Suppressor macrophage (primary cell): ENCODE results near the gene COL15A1.
A peak's percentile ranks its signal among the peaks of the same experiment; 100 is the strongest.

Experiments
- DNase-seq, 4 experiments: peaks; one replicate each; pipeline ENCODE4 v3.0.0-alpha.2; 2020 to 2022

The COL15A1 gene

GRCh38 chr9:99058964-99059921 is 115.5 kb downstream of the COL15A1 start:
- DNase-seq: peak; percentile 92 to 99 (median 95)

GRCh38 chr9:99060621-99061020 is 116.9 kb downstream of the COL15A1 start:
- no peak for DNase-seq

GRCh38 chr9:99062549-99062948 is 118.8 kb downstream of the COL15A1 start:
- DNase-seq: no peak

- DNase-seq: no peak
Observed at GRCh38 chr9:99063522-99063921, 119.8 kb downstream of the COL15A1 start.

- DNase-seq: no peak
Observed at GRCh38 chr9:99066571-99066970, 122.9 kb downstream of the COL15A1 start.

- no peak for DNase-seq
Observed at GRCh38 chr9:99069075-99069474, 125.4 kb downstream of the COL15A1 start.

DNA sequence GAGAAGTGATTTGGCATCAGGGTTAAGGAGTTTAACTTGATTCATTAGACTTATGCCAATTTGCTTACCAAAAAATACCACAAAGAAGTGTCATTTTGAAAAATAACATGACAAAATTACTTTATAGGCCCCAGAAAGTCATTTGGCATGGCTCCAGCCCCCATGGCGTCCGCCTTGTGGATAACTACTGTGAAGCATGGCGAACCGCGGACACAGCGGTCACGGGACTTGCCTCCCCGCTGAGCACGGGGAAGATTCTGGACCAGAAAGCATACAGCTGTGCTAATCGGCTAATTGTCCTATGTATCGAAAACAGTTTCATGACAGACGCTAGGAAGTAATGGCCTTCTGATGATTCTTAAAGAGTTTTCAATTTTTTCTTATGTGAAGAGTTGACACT is 125.8 kb downstream of the COL15A1 start:
- DNase-seq: no peak

DNA sequence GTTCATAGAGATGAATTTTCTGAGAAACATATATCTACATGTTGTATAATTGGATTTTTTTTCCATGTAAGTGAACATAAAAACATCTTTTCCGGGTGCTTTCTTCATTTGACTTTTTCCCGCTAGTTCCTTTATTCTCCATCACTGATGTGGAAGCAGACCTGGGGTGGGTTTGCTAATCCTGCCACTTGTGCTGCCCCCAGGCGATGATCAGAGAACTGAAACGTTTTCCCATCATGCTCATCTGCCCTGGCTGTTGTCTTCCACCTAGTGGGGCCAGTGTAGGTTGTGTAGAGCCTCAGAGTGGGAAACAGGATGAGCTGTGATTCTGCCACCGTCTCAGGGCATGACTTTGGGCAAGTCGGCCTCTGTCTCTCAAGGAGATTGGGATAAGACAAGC is 127.0 kb downstream of the COL15A1 start:
- no peak for DNase-seq

- no peak for DNase-seq
Observed at GRCh38 chr9:99071313-99072039, 127.8 kb downstream of the COL15A1 start.

GRCh38 chr9:99072040-99072394 is 128.3 kb downstream of the COL15A1 start:
- DNase-seq: peak in 2 of 4 experiments; percentile 31 to 33

GRCh38 chr9:99073347-99073746 is 129.6 kb downstream of the COL15A1 start:
- DNase-seq: no peak

GRCh38 chr9:99073985-99074901 is 130.5 kb downstream of the COL15A1 start:
- no peak for DNase-seq

DNA sequence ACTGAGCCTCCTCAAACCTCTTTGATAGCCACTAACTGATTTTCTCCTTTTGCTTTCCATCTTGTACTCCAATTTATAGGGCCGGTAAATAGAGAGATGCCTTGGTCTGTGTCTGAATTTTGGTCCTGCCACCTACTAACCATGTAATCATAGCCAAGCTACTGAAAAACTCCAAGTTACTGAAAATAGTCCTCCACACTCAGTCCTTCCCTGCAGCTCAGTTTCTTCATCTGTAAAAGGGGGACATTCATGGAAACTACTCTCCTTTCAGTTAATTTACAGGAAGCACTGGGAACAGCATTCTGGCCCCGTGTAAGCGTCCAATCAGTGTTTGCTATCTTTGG is 131.2 kb downstream of the COL15A1 start:
- no peak for DNase-seq

GRCh38 chr9:99075246-99075912 is 131.7 kb downstream of the COL15A1 start:
- no peak for DNase-seq

GRCh38 chr9:99076030-99076429 is 132.3 kb downstream of the COL15A1 start:
- no peak for DNase-seq

- DNase-seq: peak in 3 of 4 experiments; percentile 30 to 47 (median 42)
Observed at GRCh38 chr9:99076483-99077171, 132.9 kb downstream of the COL15A1 start.

GRCh38 chr9:99078717-99079116 is 135.0 kb downstream of the COL15A1 start:
- DNase-seq: no peak

- no peak for DNase-seq
Observed at GRCh38 chr9:99079542-99079941, 135.8 kb downstream of the COL15A1 start.

GRCh38 chr9:99083051-99083450 is 139.3 kb downstream of the COL15A1 start:
- DNase-seq: no peak

DNA sequence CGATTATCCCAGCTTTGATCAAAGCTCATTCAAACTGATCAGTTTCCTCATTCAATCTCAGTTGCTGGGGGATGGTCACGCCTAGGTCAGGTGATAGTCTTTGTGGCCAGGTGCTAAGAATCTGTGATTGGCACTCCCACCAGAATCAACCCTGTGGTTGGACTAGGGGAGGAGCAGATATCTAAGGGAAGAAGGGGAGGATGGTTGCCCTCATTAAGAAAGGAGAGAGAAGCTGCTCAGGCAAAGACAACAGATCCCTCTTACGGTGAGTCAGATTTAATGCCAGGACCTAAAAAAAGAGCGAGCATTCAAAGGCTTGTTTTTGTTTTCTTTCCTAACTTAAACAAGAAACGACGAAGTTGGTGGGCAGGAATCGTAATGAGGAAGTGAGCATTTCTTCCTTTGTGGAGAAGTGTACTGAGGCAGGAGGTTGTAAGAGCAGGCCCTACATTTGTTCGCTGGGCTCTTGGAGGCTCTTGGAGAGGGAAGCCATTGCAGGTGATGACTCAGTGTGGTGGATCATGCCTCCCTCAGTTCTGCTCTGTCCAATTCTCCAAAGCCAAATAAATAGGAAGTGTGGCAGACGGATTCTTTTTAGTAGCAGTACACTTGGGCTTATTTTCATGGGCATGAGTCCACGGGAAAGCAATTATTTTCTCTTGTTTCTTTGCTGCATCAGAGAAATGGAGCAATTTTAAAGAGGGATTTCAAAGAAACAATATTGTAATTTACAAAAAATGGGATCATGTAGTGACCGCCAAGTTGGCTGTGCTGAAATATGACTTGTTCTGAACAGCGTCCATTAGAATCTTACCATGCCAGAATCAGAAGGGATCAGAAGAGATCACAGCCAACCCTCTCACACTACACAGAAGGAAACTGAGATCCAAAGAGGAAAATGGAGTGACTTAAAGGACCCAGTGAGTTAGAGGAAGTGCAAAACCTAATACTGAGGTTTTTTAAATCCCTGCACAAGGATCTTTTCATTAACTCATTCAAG is 142.5 kb downstream of the COL15A1 start:
- DNase-seq: peak; percentile 88 to 96 (median 90)
